Peyer's patch (tissue), 4 donors: Measurements from ENCODE around the gene LMTK2. TPM values are rescaled to one million over a fixed set of nuclear protein-coding genes. Genes with fewer than 3 reads are reported as not detected.

Experiments used
- DNase-seq, 3 donors: peaks; one replicate each; pipeline ENCODE4 v3.0.0-alpha.2; 2017 to 2019
- H3K27ac ChIP-seq, 4 donors: fragments of 200-600 bp; sonication (generic); one replicate each; pipeline ENCODE4 v1.5.1; 2016 to 2019
- H3K27me3 ChIP-seq, 2 donors: fragments of 200-600 bp; sonication (generic); one replicate each; pipeline ENCODE4 v1.5.1; 2019
- H3K36me3 ChIP-seq, 3 donors: fragments of 200-600 bp; sonication (generic); one replicate each; pipeline ENCODE4 v1.5.1; 2016 to 2019
- H3K4me1 ChIP-seq, 4 donors: fragments of 200-600 bp; sonication (generic); one replicate each; pipeline ENCODE4 v1.5.1; 2016 to 2019
- H3K4me3 ChIP-seq, 4 donors: fragments of 200-600 bp; sonication (generic); 1 replicate in 3 of 4; 2 replicates in 1 of 4; pipeline ENCODE4 v1.5.1; 2016 to 2019; ENCODE audit warnings: mild to moderate bottlenecking in 1 of 4
- H3K9me3 ChIP-seq, 4 donors: fragments of 200-600 bp; sonication (generic); one replicate each; pipeline ENCODE4 v1.5.1; 2016 to 2019; ENCODE audit warnings: mild to moderate bottlenecking in 1 of 4
- POLR2A ChIP-seq, 2 donors: fragments of 450-650 bp; IDR thresholded peaks; one replicate each; pipeline ENCODE4 v1.5.1; 2017; ENCODE audit warnings: antibody characterized with exemption in 2 of 2, mild to moderate bottlenecking in 2 of 2, moderate library complexity in 2 of 2
- total RNA-seq, 4 donors: library from RNA; depleted of rRNA; stranded (reverse); fragments of >200 nt; gene quantifications; one replicate each; pipeline ENCODE4 v1.1.0, GENCODE V29; 2016
- TF ChIP-seq, protein P1 (sequence below), 6 experiments: fragments of 450-650 bp in 4 of 6; fragments of 200-600 bp in 2 of 6; sonication (generic) in 1 of 6; IDR thresholded peaks; one replicate each; pipeline ENCODE4 v1.5.1; 2017 to 2019; ENCODE audit warnings: antibody characterized with exemption in 6 of 6, mild to moderate bottlenecking in 3 of 6, moderate library complexity in 1 of 6

LMTK2 gene
- total RNA-seq, 4 donors from 2014 or later = 23.1 to 54.0 (median 51.4) TPM

DNA sequence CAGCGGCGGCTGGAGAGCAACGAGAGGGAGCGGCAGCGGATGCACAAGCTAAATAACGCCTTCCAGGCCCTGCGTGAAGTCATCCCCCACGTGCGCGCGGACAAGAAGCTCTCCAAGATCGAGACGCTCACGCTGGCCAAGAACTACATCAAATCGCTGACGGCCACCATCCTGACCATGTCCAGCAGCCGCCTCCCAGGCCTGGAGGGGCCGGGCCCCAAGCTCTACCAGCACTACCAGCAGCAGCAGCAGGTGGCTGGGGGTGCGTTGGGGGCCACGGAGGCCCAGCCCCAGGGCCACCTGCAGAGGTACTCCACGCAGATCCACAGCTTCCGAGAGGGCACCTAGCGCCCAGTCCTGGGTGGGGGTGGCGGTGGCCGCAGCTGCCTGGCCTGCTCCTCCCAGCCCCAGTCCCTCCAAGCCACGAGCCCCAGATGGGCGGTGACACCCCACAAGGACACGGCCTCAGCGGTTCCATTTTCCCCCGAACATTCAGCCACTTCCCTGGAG is 105.9 kb downstream of the LMTK2 start:
- DNase-seq = peak in 1 of 3 donors; percentile 42
- no peak overlapping the region for H3K4me3 ChIP-seq
- H3K9me3 ChIP-seq = no peaks in the 10 kb centered on the region
- no peak overlapping the region for H3K27ac ChIP-seq
- H3K36me3 ChIP-seq = peaks cover 0 to 5% (median 0%) of the 10 kb centered on the region in 3 donors
- no peaks in the 10 kb centered on the region for H3K27me3 ChIP-seq
- H3K4me1 ChIP-seq = peaks cover 0 to 15% (median 6%) of the 10 kb centered on the region in 4 donors
- no peak for TF ChIP-seq POLR2A (IDR thresholded peaks at IDR 0.05)
- TF ChIP-seq, protein P1, sequence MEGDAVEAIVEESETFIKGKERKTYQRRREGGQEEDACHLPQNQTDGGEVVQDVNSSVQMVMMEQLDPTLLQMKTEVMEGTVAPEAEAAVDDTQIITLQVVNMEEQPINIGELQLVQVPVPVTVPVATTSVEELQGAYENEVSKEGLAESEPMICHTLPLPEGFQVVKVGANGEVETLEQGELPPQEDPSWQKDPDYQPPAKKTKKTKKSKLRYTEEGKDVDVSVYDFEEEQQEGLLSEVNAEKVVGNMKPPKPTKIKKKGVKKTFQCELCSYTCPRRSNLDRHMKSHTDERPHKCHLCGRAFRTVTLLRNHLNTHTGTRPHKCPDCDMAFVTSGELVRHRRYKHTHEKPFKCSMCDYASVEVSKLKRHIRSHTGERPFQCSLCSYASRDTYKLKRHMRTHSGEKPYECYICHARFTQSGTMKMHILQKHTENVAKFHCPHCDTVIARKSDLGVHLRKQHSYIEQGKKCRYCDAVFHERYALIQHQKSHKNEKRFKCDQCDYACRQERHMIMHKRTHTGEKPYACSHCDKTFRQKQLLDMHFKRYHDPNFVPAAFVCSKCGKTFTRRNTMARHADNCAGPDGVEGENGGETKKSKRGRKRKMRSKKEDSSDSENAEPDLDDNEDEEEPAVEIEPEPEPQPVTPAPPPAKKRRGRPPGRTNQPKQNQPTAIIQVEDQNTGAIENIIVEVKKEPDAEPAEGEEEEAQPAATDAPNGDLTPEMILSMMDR (IDR thresholded peaks at IDR 0.05) = no peak

DNA sequence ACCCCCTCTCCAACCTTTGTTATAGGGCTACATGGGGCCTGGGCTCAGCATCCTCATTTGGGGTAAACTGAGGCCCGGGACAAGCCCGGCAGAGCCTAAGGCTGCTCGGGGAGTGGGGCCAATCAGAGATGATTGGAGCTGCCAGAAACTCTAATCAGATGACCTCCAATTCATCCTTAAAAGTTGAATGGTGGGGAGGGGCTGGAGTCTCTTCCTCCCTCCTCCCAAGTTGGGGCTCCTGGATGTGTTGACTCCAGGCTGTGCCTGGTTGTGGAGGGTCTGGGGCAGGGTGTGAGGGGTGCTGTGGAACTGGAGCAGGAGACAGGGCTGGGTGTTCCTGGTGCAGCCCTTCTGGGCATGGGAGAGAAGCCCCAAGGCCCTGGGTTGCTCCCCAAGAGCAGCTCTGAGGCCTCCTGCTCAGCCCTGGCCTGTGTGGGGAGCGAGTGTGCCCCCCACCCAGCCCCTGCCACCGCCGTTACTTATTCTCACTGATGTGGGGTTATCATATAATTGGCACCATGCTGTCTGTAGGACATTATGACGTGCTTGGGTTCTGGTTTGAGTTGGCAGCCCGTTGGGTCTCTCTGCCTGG is 106.7 kb downstream of the LMTK2 start:
- H3K27ac ChIP-seq = no peak overlapping the region
- no peaks in the 10 kb centered on the region for H3K27me3 ChIP-seq
- peaks cover 0 to 18% (median 8%) of the 10 kb centered on the region in 4 donors for H3K4me1 ChIP-seq
- DNase-seq = peak in 1 of 3 donors; percentile 26
- H3K36me3 ChIP-seq = peaks cover 0 to 11% (median 0%) of the 10 kb centered on the region in 3 donors
- H3K4me3 ChIP-seq = no peak overlapping the region
- TF ChIP-seq, protein P1 (IDR thresholded peaks at IDR 0.05) = no peak
- TF ChIP-seq POLR2A (IDR thresholded peaks at IDR 0.05) = no peak
- no peaks in the 10 kb centered on the region for H3K9me3 ChIP-seq

DNA sequence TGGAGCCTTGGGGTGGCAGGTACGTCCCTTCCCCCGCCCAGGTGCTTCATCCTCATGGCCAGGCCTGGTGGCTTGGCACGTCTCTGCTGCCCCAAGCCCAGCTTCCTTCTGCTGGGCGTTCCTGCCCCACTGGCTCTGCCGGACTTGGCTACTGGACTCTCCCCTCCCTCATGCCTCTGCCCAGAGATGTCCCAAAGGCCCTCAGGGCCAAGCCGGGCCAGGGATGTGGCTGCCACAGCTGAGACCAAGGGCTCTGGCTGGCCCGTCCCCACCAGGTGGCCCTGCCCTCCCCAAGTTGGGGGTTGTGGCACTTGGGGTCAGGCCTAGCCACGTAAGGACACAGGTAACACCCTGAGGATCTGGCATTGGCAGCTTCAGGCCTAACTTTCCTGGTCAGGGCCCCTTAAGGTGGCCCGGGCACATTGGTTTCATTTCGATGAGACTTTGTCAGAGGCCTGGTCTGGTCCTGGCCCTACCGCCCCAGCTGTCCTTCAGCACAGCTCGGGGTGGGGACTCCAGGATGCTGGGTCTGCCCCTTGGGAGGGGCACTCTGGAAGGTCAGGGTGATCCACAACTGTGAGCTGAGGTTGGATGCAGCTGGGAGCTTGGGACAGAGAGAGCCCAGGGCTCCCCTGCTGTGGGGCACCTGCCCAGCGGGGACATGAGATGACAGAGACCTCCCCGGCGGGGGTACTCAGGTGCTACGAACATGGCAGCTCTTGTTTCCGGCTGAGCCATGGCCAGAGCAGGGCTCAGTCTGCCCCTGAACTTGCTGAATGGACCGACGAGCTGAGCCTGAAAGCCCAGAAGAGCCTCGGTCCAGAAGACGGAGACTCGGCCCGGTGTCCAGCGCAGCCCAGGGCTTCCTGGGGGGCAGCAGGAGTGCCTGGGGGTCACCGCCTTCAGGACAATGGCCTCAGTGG is 107.5 kb downstream of the LMTK2 start:
- Histone ChIP-seq H3K4me3 (no peak overlapping the region), H3K27me3 (no peaks in the 10 kb centered on the region), H3K4me1 (peaks cover 0 to 19% (median 8%) of the 10 kb centered on the region in 4 donors), H3K36me3 (peaks cover 0 to 11% (median 0%) of the 10 kb centered on the region in 3 donors), H3K9me3 (no peaks in the 10 kb centered on the region), H3K27ac (no peak overlapping the region)
- peak in 2 of 3 donors; percentile 44 to 48 for DNase-seq
- no peak for TF ChIP-seq POLR2A (IDR thresholded peaks at IDR 0.05)
- TF ChIP-seq, protein P1 (IDR thresholded peaks at IDR 0.05) = no peak

DNA sequence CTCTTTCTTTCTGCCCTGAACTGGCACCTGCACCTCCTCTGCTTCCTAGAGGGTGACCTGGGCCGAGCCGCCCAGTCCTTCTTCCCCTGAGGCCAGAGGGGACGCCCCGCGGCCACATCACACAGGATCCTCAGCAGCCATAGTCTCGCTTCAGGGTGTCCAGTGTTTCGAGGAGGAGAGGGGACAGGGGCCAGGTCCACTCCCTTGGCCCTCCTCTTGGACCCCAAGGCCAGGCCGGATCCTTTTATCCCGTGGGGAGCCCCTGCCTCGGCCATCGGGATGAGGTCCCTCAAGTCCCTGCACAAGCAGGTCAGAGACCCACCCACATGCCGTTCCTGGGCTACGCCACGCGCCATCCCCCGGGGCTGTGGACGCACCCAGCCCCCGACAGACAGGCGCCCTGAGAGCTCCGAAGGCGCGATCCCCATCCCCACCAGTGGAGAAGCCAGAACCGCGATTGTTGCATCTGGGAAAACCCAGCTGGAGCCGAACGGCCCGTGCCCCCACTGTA is 108.2 kb downstream of the LMTK2 start:
- Histone ChIP-seq H3K9me3 (no peaks in the 10 kb centered on the region), H3K4me3 (no peak overlapping the region), H3K4me1 (peaks cover 0 to 19% (median 8%) of the 10 kb centered on the region in 4 donors), H3K27me3 (no peaks in the 10 kb centered on the region), H3K27ac (no peak overlapping the region), H3K36me3 (peaks cover 0 to 17% (median 0%) of the 10 kb centered on the region in 3 donors)
- peak in 1 of 3 donors; percentile 45 for DNase-seq
- no peak for TF ChIP-seq POLR2A (IDR thresholded peaks at IDR 0.05)
- TF ChIP-seq, protein P1 (IDR thresholded peaks at IDR 0.05) = no peak
